Fibroblast of skin of abdomen (primary cell): ENCODE results near the gene TBCD. TPM values are rescaled to one million over a fixed set of nuclear protein-coding genes. Genes with fewer than 3 reads are reported as not detected.

Experiments
- DNase-seq: peaks from one replicate; pipeline ENCODE4 v3.0.0-alpha.2; 2013
- polyA plus RNA-seq, 2 experiments: library from polyadenylated mRNA; unstranded; fragments of 120-200 nt; gene quantifications; one replicate each; pipeline ENCODE4 v1.2.1, GENCODE V29; 2013; ENCODE audit not compliant: insufficient read length in 2 of 2

The TBCD gene
- 56.4 TPM for polyA plus RNA-seq (2013, experiment 1 of 2; ENCODE audit: insufficient read length)
- 55.6 TPM for polyA plus RNA-seq (2013, experiment 2 of 2; ENCODE audit: insufficient read length)

DNA sequence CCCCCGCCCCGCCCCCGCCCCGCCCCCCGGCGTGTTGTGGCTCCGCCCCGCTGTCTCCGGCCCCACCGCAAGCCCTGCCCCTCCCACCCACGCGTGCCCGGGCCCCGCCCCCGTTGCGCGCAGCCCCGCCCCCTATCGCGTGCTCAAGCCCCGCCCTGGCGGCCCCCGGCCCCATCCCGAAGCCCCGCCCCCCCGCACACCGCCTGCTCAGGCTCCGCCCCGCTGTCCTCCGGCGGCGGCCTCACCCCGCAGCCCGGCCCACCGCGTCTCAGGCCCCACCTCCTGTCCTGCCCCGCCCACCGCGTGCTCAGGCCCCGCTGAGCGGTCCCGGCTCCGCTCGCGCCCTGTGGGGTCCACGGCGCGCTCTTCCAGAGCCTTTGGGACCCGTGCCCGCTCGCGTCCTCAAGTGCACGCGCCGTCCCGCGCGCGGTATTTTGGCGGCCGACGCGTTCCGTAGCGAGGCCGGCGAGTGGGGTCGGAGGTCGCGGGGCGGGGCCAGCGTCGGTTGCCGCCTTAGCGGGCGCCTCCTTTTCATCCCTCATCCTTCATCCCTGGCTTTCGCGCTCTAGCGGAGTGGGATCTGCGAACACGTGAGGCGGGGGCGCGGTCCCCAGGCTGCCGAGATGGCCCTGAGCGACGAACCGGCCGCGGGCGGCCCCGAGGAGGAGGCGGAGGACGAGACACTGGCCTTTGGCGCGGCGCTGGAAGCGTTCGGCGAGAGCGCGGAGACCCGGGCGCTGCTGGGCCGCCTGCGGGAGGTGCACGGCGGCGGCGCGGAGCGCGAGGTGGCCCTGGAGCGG lies at the start of gene TBCD:
TBCD (plus strand) TSS at position 495 of the 800 bp plus-strand sequence; CDS start at position 624, 129 bp downstream.
- peak; percentile 89 for DNase-seq

DNA sequence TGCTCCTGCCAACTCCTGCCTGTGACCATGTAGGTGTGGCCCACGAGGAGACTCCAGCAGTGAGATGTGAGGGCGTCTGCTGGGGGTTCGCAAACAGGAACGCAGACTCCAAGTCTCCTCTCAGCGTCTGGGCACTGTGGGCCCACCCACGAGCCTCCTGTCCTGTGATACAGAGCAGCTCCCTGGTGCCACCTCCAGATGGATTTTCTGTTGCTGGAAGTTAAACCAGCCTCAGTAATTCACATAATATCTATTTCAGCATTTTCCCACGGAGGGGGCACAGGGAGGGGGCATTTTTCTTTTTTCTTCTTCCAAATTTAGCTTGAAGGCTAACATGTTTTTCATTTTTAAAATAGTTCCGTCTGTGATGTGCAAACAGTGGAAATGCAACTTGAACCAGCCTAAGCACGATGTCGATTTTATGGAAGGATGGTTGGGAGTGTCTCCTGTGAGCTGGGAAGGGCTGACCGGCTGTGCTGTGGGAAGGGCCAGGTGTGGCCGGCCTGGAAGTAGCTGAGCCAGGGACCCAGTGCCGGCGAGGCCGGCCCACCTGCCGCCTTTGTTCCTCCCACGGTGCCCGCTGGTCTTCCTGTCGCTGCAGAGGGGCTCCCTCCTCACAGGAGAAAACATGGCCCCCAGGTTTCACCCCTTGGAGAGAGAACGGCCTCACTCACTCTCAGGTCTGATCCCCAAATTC lies 49.5 kb upstream of the TBCD start:
- DNase-seq, result no peak

DNA sequence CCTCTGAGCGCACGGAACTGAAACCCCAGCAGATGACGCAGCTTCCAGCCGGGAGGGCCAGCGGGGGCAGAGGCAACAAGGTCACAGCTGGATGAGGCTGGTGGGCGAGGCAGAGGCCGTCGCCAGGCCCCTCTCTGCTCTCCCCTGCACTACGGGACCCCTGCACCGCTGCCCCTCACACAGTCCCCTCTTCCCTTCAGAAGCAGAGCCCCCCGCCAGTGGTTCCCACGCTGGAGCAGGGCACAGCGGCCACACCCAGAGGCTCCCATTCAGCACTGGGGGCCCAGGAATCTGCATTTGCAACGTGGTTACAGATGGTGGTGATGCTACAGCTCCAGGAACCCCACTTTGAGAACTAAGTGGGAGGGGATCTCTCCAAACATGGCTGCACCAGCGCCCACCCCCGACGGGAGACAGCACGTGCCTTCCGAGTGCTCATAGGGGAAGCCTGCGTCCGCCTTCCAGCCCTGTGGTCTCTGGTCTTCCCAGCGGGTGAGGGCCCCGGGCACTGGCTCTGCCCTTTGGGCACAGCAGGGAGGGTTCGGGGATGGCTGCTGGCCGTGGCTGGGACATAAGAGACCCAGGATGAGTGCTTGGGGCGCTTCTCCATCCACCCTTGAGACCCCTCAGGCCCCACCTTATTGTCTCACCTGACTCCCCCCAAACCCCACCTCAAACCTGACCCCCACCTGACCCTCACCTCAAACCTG lies 48.7 kb upstream of the TBCD start:
- no peak for DNase-seq

DNA sequence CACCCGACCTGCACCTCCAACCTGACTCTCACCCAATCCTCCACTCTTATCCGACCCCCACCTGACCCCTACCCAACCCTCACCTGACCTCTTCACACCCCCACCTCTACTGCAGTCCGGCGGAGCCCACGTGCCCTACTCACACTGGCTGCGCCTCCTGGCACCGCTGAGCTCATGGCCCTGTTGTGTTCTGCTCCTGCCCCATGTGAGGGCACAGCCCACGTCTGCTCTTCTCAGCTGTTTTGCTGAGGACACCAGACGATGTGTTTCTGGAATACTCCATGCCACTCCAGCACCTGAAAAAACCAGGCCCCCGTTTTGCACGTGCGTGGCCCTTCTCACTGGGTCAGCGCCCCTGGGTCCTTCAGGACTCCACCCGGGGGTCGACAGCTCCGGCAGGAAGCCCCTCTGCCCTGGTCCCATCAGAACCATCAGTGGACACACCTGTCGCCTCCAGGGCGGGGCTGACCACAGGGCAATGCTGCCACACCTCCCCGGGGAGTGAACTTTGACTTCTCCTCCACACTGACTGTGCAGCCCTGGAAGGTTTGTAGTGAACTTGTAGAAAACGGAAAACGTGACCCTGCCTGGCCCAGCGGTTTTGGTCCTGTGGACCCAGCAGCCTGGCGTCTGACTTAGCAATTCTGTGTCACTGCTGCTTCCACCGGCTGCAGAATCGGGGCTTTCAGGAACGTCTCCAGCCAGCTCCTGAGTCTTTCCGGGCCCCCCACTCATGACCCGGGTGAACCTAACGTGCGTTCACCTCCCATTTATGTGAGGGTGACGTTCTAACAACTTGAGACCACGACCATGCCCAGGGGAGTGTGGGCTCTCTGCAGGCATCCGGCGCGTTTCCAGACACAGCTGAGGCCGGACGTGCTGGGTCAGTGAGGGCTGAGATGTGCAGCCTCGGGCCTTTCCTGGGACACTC lies 47.7 kb upstream of the TBCD start:
- no peak for DNase-seq

DNA sequence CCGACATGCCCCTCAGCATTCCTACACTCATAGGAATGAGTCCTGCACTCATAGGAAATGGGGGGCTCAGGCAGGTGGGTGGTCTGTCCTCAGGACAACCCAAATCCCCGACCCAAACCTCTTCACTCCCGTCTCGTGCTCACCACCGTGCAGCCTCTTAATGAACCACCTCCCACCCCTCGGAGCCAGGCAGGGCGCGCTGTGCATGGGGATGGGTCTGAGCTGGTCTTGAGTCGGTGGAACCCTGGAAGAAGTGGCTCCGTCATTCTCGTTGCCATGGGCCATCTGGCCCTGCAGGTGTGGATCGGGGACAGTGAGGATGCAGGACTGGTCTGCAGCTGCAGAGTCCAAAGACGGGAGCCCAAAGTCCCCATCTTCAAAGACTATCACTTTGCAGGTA lies 47.0 kb upstream of the TBCD start:
- DNase-seq, result no peak

DNA sequence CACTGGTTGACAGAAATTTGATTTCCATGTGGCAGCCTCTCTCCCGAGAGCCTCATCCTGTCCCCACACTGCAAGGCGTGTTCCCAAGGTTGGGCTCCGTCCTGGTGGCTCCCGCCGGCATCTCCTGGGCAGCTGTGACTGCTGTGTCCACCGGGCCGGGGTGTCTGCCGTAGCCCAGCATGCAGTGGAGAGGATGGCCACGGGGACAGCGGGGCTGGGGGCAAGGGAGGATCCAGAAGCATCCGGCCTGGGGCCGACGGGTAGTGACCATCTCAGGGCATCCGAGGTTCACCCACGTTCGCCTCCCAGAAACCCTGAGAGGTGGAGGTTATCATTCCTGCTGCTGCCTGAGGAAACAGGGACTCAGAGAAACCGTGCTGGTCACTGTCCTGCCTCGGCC lies 46.1 kb upstream of the TBCD start:
- DNase-seq, result no peak

DNA sequence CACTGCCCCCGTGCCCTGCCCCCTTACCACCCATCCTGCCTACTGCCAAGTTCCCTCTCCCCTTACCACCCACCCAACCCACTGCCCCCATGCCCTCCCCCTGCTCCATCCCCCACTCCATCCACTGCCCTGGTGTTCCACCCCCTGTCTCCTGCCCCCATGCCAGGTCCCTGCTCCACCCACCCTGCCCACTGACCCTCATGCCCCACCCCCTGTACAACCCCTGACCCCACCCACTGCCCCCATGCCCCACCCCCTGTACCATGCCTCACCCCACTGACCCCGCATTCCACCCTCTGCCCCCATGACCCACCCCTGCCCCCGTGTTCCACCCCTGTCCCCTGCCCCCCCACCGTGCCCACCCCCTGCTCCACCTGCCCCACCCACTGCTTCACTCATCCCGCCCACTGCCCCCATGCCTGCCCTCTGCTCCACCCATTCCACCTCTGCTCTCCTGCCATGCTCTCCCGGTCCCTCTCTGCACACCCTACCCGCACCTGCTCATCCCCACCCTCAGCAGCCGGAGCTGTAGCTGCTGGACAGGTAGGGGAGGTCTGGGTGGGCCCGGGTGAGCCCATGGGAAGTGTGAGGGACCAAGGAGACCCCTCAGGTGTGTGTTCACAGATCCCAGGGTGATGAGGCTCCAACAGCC lies 42.7 kb upstream of the TBCD start:
- no peak for DNase-seq

DNA sequence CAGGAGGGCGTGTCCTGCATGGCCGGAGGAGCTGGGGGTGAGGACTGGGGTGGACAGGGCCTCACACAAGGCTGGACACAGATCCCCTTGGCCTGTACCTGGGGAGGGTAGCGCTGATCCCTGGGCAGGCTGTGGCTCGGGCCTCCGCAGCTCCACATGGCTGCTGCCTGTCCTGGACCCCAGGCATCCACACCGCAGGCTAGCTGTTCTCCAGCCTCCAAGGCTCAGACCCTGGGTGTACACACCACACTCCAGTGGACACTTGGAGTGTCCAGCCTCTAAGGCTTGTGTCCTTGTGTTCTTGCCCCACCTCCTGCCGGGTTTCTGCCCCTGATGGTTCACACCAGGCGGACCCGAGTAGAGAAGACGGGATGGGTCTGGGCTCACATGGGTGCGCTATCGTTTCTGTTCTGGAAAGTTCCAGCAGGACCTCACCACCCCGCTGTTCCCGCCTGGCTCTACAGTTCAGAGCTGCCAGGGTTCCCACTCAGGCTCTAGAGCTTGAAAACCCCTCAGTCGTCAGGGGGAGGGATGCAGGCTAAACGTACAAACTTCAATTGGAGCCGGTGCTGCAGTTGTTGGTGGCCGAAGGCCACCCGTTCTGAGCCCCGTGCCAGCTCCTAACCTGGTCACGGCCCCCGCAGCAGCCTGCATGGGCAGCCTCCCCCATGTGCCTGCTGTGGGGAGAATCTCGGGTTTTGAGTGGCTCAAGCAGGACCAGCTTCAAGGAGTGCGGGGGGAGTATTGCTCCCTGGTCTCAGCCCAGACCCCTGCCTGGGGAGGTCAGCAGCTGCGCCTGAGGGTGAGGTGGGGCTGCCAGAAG lies 42.0 kb upstream of the TBCD start:
- DNase-seq, result no peak

DNA sequence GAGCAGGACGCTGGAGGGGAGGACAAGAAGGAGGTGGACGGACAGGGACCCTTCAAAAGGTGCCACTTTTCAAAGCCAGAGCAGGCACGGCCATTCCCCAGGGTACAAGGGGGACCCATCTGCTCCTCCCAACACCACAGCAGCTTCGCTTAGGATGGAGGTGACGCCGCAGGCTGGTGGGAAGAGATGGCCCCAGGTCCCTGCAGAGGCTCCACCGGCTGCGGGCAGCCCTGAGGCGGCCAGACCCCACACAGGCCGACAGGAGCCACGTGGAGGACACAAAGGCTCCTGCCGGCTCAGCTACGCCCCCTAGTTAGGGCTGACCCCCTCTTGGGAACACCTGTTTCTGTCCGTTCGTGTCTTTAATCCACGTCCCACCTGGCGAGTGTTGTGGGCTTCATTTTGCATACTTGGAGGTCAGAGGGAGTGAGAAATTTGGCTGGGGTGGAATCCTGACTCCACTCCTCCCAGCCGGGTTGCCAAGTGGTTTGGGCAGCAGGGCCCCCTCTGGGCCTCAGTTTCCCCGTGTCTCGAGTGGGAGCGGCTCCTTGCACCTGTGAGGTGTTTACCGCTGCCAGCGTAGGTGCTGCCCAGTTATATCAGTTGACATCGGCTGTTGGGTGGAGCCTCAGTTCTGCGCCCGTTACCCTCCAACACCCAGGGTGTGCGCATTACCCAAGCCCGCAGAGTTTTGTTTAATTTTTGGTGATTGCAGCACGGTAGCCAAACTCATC lies 41.2 kb upstream of the TBCD start:
- no peak for DNase-seq

DNA sequence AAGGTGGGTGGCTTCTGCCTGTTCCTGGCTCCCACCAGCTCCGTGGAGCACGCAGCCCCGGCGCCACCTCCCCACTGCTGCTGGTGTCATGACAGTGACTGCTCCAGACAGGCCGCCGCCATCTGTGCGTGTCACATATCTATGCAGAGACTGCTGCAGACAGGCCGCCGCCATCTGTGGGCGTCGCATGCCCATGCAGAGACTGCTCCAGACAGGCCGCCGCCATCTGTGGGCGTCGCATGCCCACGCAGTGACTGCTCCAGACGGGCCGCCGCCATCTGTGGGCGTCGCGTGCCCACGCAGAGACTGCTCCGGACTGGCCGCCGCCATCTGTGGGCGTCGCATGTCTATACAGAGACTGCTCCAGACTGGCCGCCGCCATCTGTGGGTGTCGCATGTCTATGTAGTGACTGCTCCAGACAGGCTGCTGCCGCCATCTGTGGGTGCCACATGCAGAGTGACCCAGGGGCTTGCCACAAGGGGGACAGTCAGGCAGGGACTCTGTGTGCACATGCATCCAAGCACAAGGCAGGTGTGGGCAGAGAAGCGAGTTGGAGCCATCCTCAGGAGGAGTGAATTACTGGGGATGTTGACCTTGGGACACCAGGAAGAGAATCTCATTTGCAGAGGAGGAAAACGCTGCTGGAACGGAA lies 38.7 kb upstream of the TBCD start:
- no peak for DNase-seq

DNA sequence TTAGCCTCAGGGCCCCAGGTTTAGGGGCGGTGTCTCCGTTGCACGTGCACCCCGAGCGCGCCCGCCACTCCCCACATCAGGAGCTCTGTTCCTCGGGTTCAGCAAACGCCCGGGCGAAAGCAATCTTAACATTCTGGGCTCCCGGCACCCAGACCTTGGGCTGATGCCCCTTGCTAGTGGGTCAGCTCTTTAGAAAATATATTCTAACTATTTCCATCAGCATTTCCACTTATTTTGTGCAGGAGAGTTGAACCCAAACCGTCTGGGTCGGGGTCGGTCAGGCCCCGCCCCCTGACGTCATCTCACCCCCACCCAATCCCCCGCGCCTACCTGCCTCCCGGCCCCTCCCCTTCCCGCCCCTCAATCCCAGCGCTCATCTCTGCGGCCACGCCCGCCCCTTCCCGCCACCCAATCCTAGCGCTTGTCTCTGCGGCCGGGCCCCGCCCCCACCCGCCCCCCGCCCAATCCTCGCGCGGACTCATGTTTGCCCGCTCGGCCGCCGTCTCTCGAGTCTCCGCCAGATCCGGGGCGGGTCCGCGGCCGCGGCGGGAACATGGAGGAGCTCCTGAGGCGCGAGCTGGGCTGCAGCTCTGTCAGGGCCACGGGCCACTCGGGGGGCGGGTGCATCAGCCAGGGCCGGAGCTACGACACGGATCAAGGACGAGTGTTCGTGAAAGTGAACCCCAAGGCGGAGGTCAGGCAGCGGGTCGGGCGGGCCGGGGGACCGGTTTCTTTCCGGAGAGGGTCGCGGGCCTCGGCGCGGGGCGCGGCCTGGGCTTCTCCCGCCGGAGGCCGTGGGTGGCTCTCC lies 35.5 kb upstream of the TBCD start, which contains the start of gene FN3KRP:
FN3KRP (plus strand) TSS at position 504 of the 808 bp plus-strand sequence; CDS start at position 554, 50 bp downstream.
- DNase-seq, result peak; percentile 91

DNA sequence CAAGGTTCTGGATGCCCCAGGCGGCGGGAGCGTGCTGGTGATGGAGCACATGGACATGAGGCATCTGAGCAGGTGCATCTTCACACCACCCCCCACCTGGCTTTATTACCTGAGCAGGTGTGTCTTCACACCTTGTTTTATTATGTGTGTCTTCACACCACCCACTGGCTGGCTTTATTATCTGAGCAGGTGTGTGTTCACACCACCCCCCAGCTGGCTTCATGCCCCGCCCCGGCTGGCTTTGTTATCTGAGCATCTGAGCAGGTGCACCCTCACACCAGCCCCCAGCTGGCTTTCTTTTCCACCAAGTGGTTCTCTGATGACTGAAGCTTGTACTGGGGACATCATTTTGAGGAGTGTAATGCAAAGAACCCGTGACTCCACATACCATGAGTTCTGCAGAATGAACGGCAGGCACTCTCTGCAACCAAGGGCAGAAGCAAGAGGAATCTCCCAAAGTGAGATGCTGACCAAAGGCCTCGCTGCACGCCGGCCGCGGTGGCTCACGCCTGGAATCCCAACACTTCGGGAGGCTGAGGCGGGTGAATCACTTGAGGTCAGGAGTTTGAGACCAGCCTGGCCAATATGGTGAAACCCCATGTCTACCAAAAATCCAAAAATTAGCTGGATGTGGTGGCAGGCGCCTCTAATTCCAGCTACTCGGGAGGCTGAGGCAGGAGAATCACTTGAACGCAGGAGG lies 32.7 kb upstream of the TBCD start:
- DNase-seq, result no peak

DNA sequence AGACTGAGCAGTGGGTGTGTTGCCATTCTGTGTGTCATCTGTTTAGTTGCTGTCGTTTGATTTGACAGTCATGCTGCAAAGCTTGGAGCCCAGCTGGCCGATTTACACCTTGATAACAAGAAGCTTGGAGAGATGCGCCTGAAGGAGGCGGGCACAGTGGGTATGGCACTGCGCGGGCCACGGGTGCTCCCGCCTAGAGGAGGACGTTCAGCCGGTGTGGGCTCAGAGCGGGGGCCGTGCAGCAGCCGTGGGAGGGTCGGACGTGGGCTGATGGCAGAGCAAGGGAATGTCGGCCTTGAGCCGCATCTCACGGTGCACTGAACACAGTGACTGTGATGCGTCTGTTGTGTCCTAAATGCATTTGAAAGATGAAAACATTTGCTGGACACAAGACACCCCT lies 31.7 kb upstream of the TBCD start:
- no peak for DNase-seq

DNA sequence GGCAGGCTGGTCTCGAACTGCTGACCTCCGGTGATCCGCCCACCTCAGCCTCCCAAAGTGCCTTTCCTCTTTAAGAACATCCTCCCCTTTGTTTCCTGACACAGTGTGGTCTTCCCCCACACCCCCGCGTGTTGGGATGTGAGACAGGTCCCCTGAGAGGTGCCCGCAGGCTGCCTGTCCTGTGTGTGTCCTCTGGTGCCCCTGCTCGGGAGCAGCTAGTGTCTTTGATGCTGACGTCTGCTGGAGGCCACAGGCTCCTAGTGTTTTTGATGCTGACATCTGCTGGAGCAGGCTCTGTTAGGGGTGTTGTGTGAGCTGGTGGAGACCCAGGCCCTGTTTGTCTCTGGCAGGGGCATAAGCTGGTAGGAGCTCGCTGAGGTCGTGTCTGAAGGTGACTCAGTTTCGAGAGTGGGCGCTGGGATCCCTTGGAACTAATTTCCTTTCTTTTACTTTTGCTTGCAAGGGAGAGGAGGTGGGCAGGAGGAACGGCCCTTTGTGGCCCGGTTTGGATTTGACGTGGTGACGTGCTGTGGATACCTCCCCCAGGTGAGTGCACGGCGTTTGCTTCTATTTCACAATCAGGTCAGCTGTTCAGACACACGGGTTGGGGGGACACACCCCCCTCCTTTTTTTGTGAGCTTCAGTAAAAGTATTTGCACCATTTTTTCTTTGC lies 29.4 kb upstream of the TBCD start:
- no peak for DNase-seq

DNA sequence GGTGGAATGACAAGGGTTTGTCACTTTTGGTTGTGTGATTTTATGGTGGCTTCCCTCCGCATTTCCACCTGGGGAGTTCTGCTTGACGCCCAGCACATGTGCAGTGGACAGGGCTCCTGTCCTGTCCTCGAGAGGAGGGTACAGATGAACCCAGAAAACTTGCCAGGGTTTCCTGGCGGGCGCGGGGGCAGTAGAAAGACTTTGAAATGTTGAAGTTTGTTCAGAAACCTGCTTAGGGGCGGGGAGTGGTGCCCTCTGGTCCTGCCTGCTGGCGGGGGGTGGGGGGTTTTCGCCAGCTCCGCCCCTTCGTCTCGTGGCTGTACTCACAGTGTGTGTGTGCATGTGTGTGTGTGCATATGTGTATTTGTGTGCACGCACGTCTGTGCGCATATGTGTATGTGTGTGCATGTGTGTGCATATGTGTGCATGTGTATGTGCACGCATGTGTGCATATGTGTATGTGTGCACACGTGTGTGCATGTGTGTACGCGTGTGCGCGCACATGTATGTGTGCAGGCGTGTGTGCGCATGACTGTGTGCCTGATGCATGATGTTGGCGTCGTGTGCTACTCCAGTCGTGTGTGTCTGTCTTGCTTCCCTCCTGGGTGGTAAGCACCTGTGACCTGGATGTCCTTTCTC lies 28.6 kb upstream of the TBCD start:
- DNase-seq, result no peak

DNA sequence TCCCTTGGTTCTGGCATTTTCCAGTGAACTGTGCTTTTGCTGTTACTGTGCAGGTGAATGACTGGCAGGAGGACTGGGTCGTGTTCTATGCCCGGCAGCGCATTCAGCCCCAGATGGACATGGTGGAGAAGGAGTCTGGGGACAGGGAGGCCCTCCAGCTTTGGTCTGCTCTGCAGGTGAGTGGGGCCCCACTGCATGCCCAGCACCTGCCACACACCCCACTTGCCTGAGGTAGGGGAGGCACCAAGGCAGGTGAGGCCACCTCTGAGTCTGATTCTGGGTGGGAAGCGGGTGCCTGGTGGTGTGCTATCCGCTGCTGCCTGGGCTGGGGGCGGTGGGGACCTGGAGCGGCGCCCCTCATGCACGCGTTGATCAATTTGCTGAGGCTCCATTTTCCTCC lies 25.4 kb upstream of the TBCD start:
- DNase-seq, result no peak
